Pancreas (tissue), 10 donors: Measurements from ENCODE around the gene ARL6IP4. TPM values are rescaled to one million over a fixed set of nuclear protein-coding genes. Genes with fewer than 3 reads are reported as not detected.
A peak's percentile ranks its signal among the peaks of the same experiment; 100 is the strongest.

Source experiments
- ATAC-seq, 4 donors: fragments of 200-7000 bp; cut with Tn5 transposase; one replicate each; pipeline versions ENCODE4 v1.8.0 to v1.9.1; 2020; ENCODE audit warnings: mild to moderate bottlenecking in 4 of 4, moderate library complexity in 4 of 4
- DNase-seq, 6 donors: peaks; one replicate each; pipeline ENCODE4 v3.0.0-alpha.2; 2020
- FAIRE-seq: peaks from 2 replicates; lab custom pipeline; 2012; peaks lifted over from hg19 to GRCh38; lab: Jason Lieb, UNC
- H3K27ac ChIP-seq, 4 donors: fragments of 200-600 bp; sonication (generic); 1 replicate in 3 of 4; 2 replicates in 1 of 4; pipeline versions ENCODE4 v1.5.0 to v1.8.0; 2020
- H3K27me3 ChIP-seq, 4 donors: fragments of 200-600 bp; one replicate each; pipeline ENCODE4 v1.8.0; 2021
- H3K36me3 ChIP-seq, 3 donors: fragments of 200-600 bp; sonication (generic) in 1 of 3; one replicate each; pipeline versions ENCODE4 v1.5.0 to v1.8.0; 2020 to 2021
- H3K4me1 ChIP-seq, 3 donors: fragments of 200-600 bp; one replicate each; pipeline ENCODE4 v1.8.0; 2021
- H3K4me3 ChIP-seq, 4 donors: fragments of 200-600 bp; sonication (generic) in 2 of 4; one replicate each; pipeline versions ENCODE4 v1.5.0 to v1.8.0; 2020 to 2021
- H3K9me3 ChIP-seq, 4 donors: fragments of 200-600 bp; one replicate each; pipeline ENCODE4 v1.8.0; 2021
- CTCF ChIP-seq, 4 donors: fragments of 200-600 bp; sonication (generic) in 3 of 4; IDR thresholded peaks; one replicate each; pipeline versions ENCODE4 v1.5.0 to v1.8.0; 2021; ENCODE audit warnings: antibody characterized with exemption in 4 of 4
- WGBS, 2 donors: extraction: QIAGEN DNeasy Blood & Tissue Kit; methylation state at CpG; one replicate each; pipeline ENCODE4 v1.1.7; 2013; 5-methylcytosine and 5-hydroxymethylcytosine counted together
- intact Hi-C, 3 donors: fragments of 100-400 bp; cut with DNase I; formaldehyde crosslinking; loops; one replicate each; pipeline versions ENCODE4 v1.11.1 to v1.14.2; 2022
- microRNA-seq, 2 donors: library from miRNA; unstranded; fragments of <30 nt; microRNA quantifications; one replicate each; pipeline versions ENCODE4 to v1.1.0, GENCODE V29; 2019 to 2020
- polyA plus RNA-seq, 2 donors: library from polyadenylated mRNA; stranded (reverse); fragments of 200-250 nt; gene quantifications; one replicate each; pipeline ENCODE4 v1.2.3, GENCODE V29; 2013
- total RNA-seq, 6 donors: library from RNA; stranded (reverse); fragmentation: NEBNext Ultra II Directional in 4 of 6; extraction: Animal tissue kit (Norgen Biotek cat#: 25700) in 4 of 6; gene quantifications; one replicate each; pipeline versions ENCODE4 v1.2.1 to v1.2.4, GENCODE V29; 2021 to 2023
- donor health status: healthy with polysubstance abuse.
- donor health status: DM: no; HTN: no; CAD: no; lungs with moderate emphysema.
- donor health status: DM: no; HTN: no; CAD: no.
- donor health status: control.
- donor health status: control.
- donor health status: Bipolar disorder and iron deficiency.
- donor health status: DM: yes; HTN: yes; CAD: no.
- donor health status: DM: no; HTN: no; CAD: no.
- donor health status: DM: no; HTN: no; CAD: no.
- donor health status: DM: yes; HTN: yes; CAD: no.

ARL6IP4 gene
- total and polyA plus RNA-seq, 8 donors: 85.3 to 296 (median 107) TPM

- no peaks in the 10 kb centered on the region for H3K9me3 ChIP-seq
- TF ChIP-seq CTCF (IDR thresholded peaks at IDR 0.05): no peak
- no peaks in the 10 kb centered on the region for H3K36me3 ChIP-seq
- intact Hi-C loops: loop anchor here in 1 of 3 donors (10.0 kb wide), 1 partner anchor 204 kb away; the partner anchor contains the start of genes MPHOSPH9 and MTRFR
- H3K27me3 ChIP-seq: no peaks in the 10 kb centered on the region
- H3K4me3 ChIP-seq: no peak overlapping the region
- DNase-seq: no peak
- 82 to 85% methylated on average over 1 of the region's 1 CpG for WGBS, 2 donors
- no peaks in the 10 kb centered on the region for H3K4me1 ChIP-seq
- ATAC-seq: no peak
- no peak for FAIRE-seq
- H3K27ac ChIP-seq: no peak overlapping the region
Observed at GRCh38 chr12:123030686-123031085, 50.2 kb downstream of the ARL6IP4 start.

DNA sequence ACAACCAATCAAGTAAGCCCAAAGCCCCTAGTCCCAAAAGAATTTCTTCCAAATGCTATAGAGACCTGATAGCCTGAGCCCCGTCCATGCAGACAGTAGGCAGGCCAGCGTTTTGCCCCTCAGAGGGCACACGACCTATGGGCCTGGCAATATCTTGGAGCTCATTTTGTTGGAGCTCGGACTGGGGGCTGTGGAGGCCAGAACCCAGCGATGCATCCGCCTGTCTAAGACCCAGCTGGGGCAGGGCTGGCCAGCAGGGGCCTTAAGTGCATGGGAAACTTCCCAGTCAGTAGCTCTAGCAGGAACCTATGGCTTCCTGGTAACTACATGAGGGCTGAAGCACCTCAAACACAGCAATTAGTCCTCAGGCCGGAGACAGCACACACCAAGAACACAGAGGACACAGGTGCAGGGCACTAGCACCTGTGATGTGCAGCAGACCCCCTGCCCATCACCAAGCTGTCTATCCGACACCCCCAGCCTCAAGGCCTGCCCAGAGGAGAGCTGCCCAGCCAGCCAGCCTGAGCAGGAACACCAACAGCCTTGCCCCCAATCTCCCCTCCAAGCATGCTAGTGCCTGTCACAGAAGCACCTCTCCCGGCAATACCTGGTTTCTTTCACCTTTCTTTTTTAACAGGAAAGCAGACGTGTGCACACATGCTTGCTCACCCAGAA, 50.8 kb downstream of the ARL6IP4 start:
- FAIRE-seq (no peak), DNase-seq (peak in 2 of 6 donors; percentile 22 to 42)

More for the DNA sequence above, 50.8 kb downstream of the ARL6IP4 start:
- intact Hi-C loops: loop anchor here in 1 of 3 donors (10.0 kb wide), 1 partner anchor 203 kb away; the partner anchor contains the start of genes MPHOSPH9 and MTRFR
- Histone ChIP-seq H3K36me3 (no peaks in the 10 kb centered on the region), H3K27ac (no peak overlapping the region), H3K27me3 (no peaks in the 10 kb centered on the region), H3K4me1 (no peaks in the 10 kb centered on the region), H3K4me3 (no peak overlapping the region), H3K9me3 (no peaks in the 10 kb centered on the region)
- WGBS, 2 donors: 85 to 86% methylated on average over 10 of the region's 10 CpGs
- no peak for TF ChIP-seq CTCF (IDR thresholded peaks at IDR 0.05)
- ATAC-seq: no peak

Small RNAs within 50 kb of the gene (microRNA-seq; reads per million reads assigned to microRNA genes)
- gene MIR4304: 0 reads per million in 2 donors

Other genes with a start within 250 kb of the ARL6IP4 start
- under 1 TPM in 4 of 6 donors, not detected in 2; 0.04 to 0.19 (median 0.10) TPM for gene HCAR1, start 249.8 kb upstream of the ARL6IP4 start, total RNA-seq
- gene HCAR1, start 249.8 kb upstream of the ARL6IP4 start, polyA plus RNA-seq: under 1 TPM in 1 of 2 donors, not detected in 1; 0.11 TPM
- gene DENR, start 227.9 kb upstream of the ARL6IP4 start, total RNA-seq: 10 to 100 TPM; 12.2 to 20.9 (median 16.0) TPM
- gene DENR, start 227.9 kb upstream of the ARL6IP4 start, polyA plus RNA-seq: 10 to 100 TPM; 13.5 to 20.4 TPM
- gene CCDC62, start 206.1 kb upstream of the ARL6IP4 start, total RNA-seq: under 1 TPM; 0.16 to 0.32 (median 0.21) TPM
- under 1 TPM; 0.19 to 0.31 TPM for gene CCDC62, start 206.1 kb upstream of the ARL6IP4 start, polyA plus RNA-seq
- 10 to 100 TPM; 41.0 to 96.3 (median 47.9) TPM for gene HIP1R, start 145.2 kb upstream of the ARL6IP4 start, total RNA-seq
- gene HIP1R, start 145.2 kb upstream of the ARL6IP4 start, polyA plus RNA-seq: 100 to 1,000 TPM; 158 to 206 TPM
- gene VPS37B, start 84.6 kb upstream of the ARL6IP4 start, total RNA-seq: 10 to 100 TPM; 13.5 to 20.2 (median 17.3) TPM
- gene VPS37B, start 84.6 kb upstream of the ARL6IP4 start, polyA plus RNA-seq: 10 to 100 TPM; 27.4 to 30.1 TPM
- 1 to 10 TPM; 1.3 to 4.8 (median 2.7) TPM for gene ABCB9, start 14.2 kb upstream of the ARL6IP4 start, total RNA-seq
- gene ABCB9, start 14.2 kb upstream of the ARL6IP4 start, polyA plus RNA-seq: 1 to 10 TPM; 4.9 to 6.7 TPM
- gene OGFOD2, start 5.4 kb upstream of the ARL6IP4 start, total RNA-seq: 10 to 100 TPM; 12.9 to 20.9 (median 17.2) TPM
- gene OGFOD2, start 5.4 kb upstream of the ARL6IP4 start, polyA plus RNA-seq: 10 to 100 TPM; 22.2 to 30.9 TPM
- gene PITPNM2, start 170.4 kb downstream of the ARL6IP4 start, total RNA-seq: 1 to 10 TPM; 4.4 to 9.8 (median 5.6) TPM
- gene PITPNM2, start 170.4 kb downstream of the ARL6IP4 start, polyA plus RNA-seq: 10 to 100 TPM in 1 of 2 donors, 1 to 10 TPM in 1; 8.2 to 13.2 TPM